ENCODE measurements around the gene ZNF48.

DNA sequence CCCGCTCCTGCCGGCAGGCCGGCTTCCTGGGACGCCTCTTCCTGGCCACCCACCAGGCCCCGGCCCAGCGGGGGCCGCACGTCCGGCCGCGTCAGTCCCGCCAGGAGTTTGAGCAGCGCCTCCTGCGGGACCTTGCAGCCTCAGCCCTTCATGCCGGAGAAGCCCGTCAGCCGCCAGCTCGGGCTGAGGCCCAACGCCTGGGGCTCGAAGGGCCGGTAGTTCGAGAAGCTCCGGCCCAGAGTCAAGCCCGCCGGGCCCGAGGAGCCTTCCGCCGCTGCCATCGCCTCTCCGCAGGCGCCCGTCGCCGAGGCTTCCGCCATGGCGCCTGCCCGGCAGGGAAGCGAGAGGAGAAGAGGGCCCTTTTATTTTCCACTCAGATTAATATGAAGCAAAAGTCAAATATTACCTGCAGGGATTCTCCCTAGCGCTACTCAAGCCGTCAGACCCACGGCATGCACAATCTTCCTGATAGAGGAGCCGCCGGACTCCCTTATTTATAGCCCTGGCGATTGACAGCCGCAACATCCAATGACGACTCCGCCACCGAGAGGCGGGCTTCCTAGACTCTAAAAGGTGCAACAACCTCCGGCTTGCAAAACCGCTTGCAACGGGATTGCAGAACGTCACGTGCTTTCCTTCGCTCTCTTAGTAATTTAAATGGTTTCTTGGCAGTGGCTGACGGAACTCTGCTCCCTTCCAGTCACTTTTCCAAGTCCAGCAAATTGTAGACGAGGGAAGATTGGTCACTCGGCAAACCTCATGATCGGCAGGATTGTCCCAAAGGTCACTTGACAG is 50.4 kb downstream of the ZNF48 start, which contains the start of gene SEPHS2:
- TF ChIP-seq CTCF (IDR thresholded peaks at IDR 0.05; ENCODE audit: low read depth, low read length): peak; percentile 46
- no peak for TF ChIP-seq EZH2phosphoT487 (IDR thresholded peaks at IDR 0.05; ENCODE audit: low read depth)
